Endothelial cell of umbilical vein (primary cell): ENCODE measurements around the gene KCNG2.

ENCODE experiments used
- CTCF ChIP-seq, 2 donors: IDR thresholded peaks; 1 replicate in 1 of 2; 2 replicates in 1 of 2; pipeline ENCODE4 v1.5.1; 2011; ENCODE audit warnings: low read length in 2 of 2, mild to moderate bottlenecking in 2 of 2, moderate library complexity in 2 of 2, control low read depth in 1 of 2, inconsistent platforms in 1 of 2, low read depth in 1 of 2; ENCODE audit not compliant: insufficient read depth in 1 of 2; ENCODE audit errors: extremely low read depth in 1 of 2
- EZH2 ChIP-seq: IDR thresholded peaks from 2 replicates; pipeline ENCODE4 v1.6.1; 2012; ENCODE audit warnings: borderline replicate concordance, low read depth, mild to moderate bottlenecking, moderate library complexity, low read length, inconsistent platforms; ENCODE audit not compliant: severe bottlenecking
- POLR2A ChIP-seq: IDR thresholded peaks from 2 replicates; pipeline ENCODE4 v1.6.1; 2012; ENCODE audit warnings: low read depth, mild to moderate bottlenecking, control low read depth, low read length
- POLR2AphosphoS5 ChIP-seq: IDR thresholded peaks from 2 replicates; pipeline ENCODE4 v1.6.1; 2012; ENCODE audit warnings: low read depth, mild to moderate bottlenecking, control low read depth, low read length, moderate library complexity; ENCODE audit not compliant: insufficient read depth

GRCh38 chr18:79861687-79862086 lies 63.9 kb downstream of the KCNG2 start:
- no peak for TF ChIP-seq CTCF (IDR thresholded peaks at IDR 0.05; ENCODE audit: extremely low read depth in 1 of 2, insufficient read depth in 1 of 2, low read depth in 1 of 2, low read length in 2 of 2)
- no peak for TF ChIP-seq EZH2
- no peak for TF ChIP-seq POLR2A
- TF ChIP-seq POLR2AphosphoS5: no peak
